Panc1 (cell line): Measurements from ENCODE around the gene FRS2. TPM values are rescaled to one million over a fixed set of nuclear protein-coding genes. Genes with fewer than 3 reads are reported as not detected.

ENCODE experiments used
- ATAC-seq: fragments of 200-7000 bp; cut with Tn5 transposase; 2 replicates; pipeline ENCODE4 v1.9.1; 2020; ENCODE audit warnings: mild to moderate bottlenecking, moderate library complexity
- BruUV-seq: library from RNA; stranded (reverse); fragments of 400-500 nt; replicated peaks from 2 replicates; lab custom pipeline; 2021; lab: Mats Ljungman, UMichigan
- CTCF ChIA-PET: fragments of 300-600 bp; sonication (Branson Sonifier 250); formaldehyde crosslinking; loops from one replicate; lab custom pipeline; 2022; ENCODE audit warnings: antibody characterized with exemption; lab: Charles Lee
- POLR2A ChIA-PET: fragments of 300-600 bp; sonication (Branson Sonifier 250); formaldehyde crosslinking; loops from one replicate; lab custom pipeline; 2022; ENCODE audit warnings: antibody characterized with exemption; lab: Charles Lee
- DNase-seq: peaks from one replicate; pipeline ENCODE4 v3.0.0-alpha.2; 2010; ENCODE audit warnings: low read depth, low spot score
- H3K27ac ChIP-seq: 2 replicates; pipeline ENCODE4 v1.5.1; 2011; ENCODE audit warnings: mild to moderate bottlenecking, low read length, inconsistent platforms
- H3K27me3 ChIP-seq: fragments of 200-500 bp; sonication (Bioruptor generic); 2 replicates; pipeline ENCODE4 v1.6.0; 2014; ENCODE audit warnings: low read length, inconsistent platforms; ENCODE audit not compliant: control insufficient read depth, insufficient read depth
- H3K36me3 ChIP-seq: fragments of 200-500 bp; sonication (Bioruptor generic); 2 replicates; pipeline ENCODE4 v1.5.1; 2014; ENCODE audit warnings: inconsistent platforms, mild to moderate bottlenecking, low read length, moderate library complexity; ENCODE audit not compliant: control insufficient read depth, insufficient read depth
- H3K4me1 ChIP-seq: 2 replicates; pipeline ENCODE4 v1.5.1; 2011; ENCODE audit warnings: inconsistent platforms, mild to moderate bottlenecking, low read length, moderate library complexity; ENCODE audit not compliant: control insufficient read depth, insufficient read depth
- H3K4me3 ChIP-seq, 2 experiments: 2 replicates each; pipeline ENCODE4 v1.5.1; 2011 to 2012; ENCODE audit warnings: low read depth in 2 of 2, low read length in 2 of 2, mild to moderate bottlenecking in 2 of 2, inconsistent platforms in 1 of 2, moderate library complexity in 1 of 2
- H3K9me3 ChIP-seq: fragments of 200-500 bp; sonication (Bioruptor generic); 2 replicates; pipeline ENCODE4 v1.5.1; 2014; ENCODE audit warnings: low read depth, mild to moderate bottlenecking, inconsistent platforms, low read length, moderate library complexity; ENCODE audit not compliant: control insufficient read depth, insufficient read depth
- CTCF ChIP-seq: fragments of 450-650 bp; IDR thresholded peaks from 2 replicates; pipeline ENCODE4 v1.5.1; 2017; ENCODE audit warnings: mild to moderate bottlenecking
- POLR2AphosphoS5 ChIP-seq: IDR thresholded peaks from 2 replicates; pipeline ENCODE4 v1.6.1; 2012; ENCODE audit warnings: mild to moderate bottlenecking, low read depth, low read length, moderate library complexity
- REST ChIP-seq, 2 experiments: IDR thresholded peaks; 2 replicates each; pipeline ENCODE4 v1.6.1; 2011 to 2012; ENCODE audit warnings: low read depth in 2 of 2, control low read depth in 1 of 2, low read length in 1 of 2, mild to moderate bottlenecking in 1 of 2, moderate library complexity in 1 of 2; ENCODE audit not compliant: insufficient read depth in 1 of 2
- SIN3A ChIP-seq: IDR thresholded peaks from 2 replicates; pipeline ENCODE4 v1.6.1; 2012; ENCODE audit warnings: low read depth, mild to moderate bottlenecking, low read length, moderate library complexity, borderline replicate concordance; ENCODE audit not compliant: insufficient read depth
- in situ Hi-C: cut with HindIII; loops from 2 replicates; pipeline ENCODE4 v1.10.0; 2016; ENCODE audit warnings: low sequenced_read_pairs, low pct_unique_long_range_greater_than_20kb
- intact Hi-C: fragments of 100-400 bp; cut with micrococcal nuclease; formaldehyde crosslinking; loops from one replicate; pipeline ENCODE4 v1.10.0; 2022; ENCODE audit not compliant: unreplicated experiment
- total RNA-seq: library from RNA; stranded (reverse); gene quantifications from one replicate; pipeline ENCODE4 v1.2.1, GENCODE V29; 2021; ENCODE audit not compliant: unreplicated experiment

Gene FRS2
- total RNA-seq, 1 experiment from 2014 or later = 26.6 TPM

- in situ Hi-C loops (loop anchor here (25.0 kb wide), 1 partner anchor 111 kb away; no protein-coding TSS in a partner anchor), intact Hi-C loops (no loop called here)
- Histone ChIP-seq H3K27me3 (no peaks in the 10 kb centered on the region), H3K36me3 (peaks cover 79% of the 10 kb centered on the region), H3K27ac (no peak overlapping the region), H3K4me3 (no peak overlapping the region), H3K9me3 (no peaks in the 10 kb centered on the region), H3K4me1 (no peaks in the 10 kb centered on the region)
- ATAC-seq = no peak
- no peak for DNase-seq
- ChIA-PET POLR2A (no interaction called here), CTCF (no interaction called here)
- no peak for TF ChIP-seq CTCF
- BruUV-seq = no TSS peak
These were observed 128.1 kb downstream of the FRS2 start for GRCh38 chr12:69598174-69598753.

- intact Hi-C loops = no loop called here
- DNase-seq (no peak), ATAC-seq (no peak)
- H3K9me3 ChIP-seq = no peaks in the 10 kb centered on the region
- peaks cover 63% of the 10 kb centered on the region for H3K36me3 ChIP-seq
- no peak overlapping the region for H3K27ac ChIP-seq
- ChIA-PET CTCF (interaction anchor here (0.6 kb wide), 1 partner anchor 15 kb away, joined by 3 read pairs; the partner anchor contains the start of gene CCT2), POLR2A (no interaction called here)
- H3K27me3 ChIP-seq = no peaks in the 10 kb centered on the region
- H3K4me3 ChIP-seq = no peak overlapping the region
- no peaks in the 10 kb centered on the region for H3K4me1 ChIP-seq
- TF ChIP-seq SIN3A (no peak), POLR2AphosphoS5 (no peak)
- no TSS peak for BruUV-seq
- in situ Hi-C loops = no loop called here
These were observed 130.6 kb downstream of the FRS2 start for GRCh38 chr12:69600804-69601203.

GRCh38 chr12:69601962-69602685 is 131.9 kb downstream of the FRS2 start:
- no peak for DNase-seq
- no peaks in the 10 kb centered on the region for H3K4me1 ChIP-seq
- TF ChIP-seq SIN3A (no peak), POLR2AphosphoS5 (0 out of 2 replicates have a peak, but pooled peaks have one; percentile 25)
- BruUV-seq = no TSS peak
- H3K9me3 ChIP-seq = no peaks in the 10 kb centered on the region
- no peak for ATAC-seq
- in situ Hi-C loops = no loop called here
- H3K27ac ChIP-seq = no peak overlapping the region
- peaks cover 51% of the 10 kb centered on the region for H3K36me3 ChIP-seq
- no peaks in the 10 kb centered on the region for H3K27me3 ChIP-seq
- ChIA-PET CTCF (interaction anchor here (0.7 kb wide), 2 partner anchors 15 to 29 kb away, joined by 6 to 7 read pairs; no protein-coding TSS in a partner anchor), POLR2A (no interaction called here)
- intact Hi-C loops = no loop called here
- no peak overlapping the region for H3K4me3 ChIP-seq

GRCh38 chr12:69602954-69603353 is 132.8 kb downstream of the FRS2 start:
- Histone ChIP-seq H3K4me1 (no peaks in the 10 kb centered on the region), H3K9me3 (no peaks in the 10 kb centered on the region), H3K27me3 (0 out of 2 replicates have a peak, but pooled peaks cover under 1% of the 10 kb centered on the region), H3K27ac (no peak overlapping the region), H3K4me3 (no peak overlapping the region), H3K36me3 (peaks cover 43% of the 10 kb centered on the region)
- in situ Hi-C loops = no loop called here
- ChIA-PET CTCF (no interaction called here), POLR2A (no interaction called here)
- DNase-seq = no peak
- BruUV-seq = no TSS peak
- peak; percentile 58; the same call in 1 of the 2 replicates for ATAC-seq
- intact Hi-C loops = no loop called here
- TF ChIP-seq REST (IDR thresholded peaks at IDR 0.05; ENCODE audit: insufficient read depth in 1 of 2, low read depth in 2 of 2, low read length in 1 of 2) = no peak
- peak; percentile 36; the same call in 1 of the 2 replicates for TF ChIP-seq POLR2AphosphoS5
- peak; percentile 12; the same call in 1 of the 2 replicates for TF ChIP-seq CTCF
- no peak for TF ChIP-seq SIN3A
